NOMO-1 treated with dmso at 0.1 percent for 144 hours (cell line): ENCODE measurements around the gene HS3ST3A1.
"Not testable (repeated sequence)": the region's sequence is repeated elsewhere in the genome, so short reads cannot be mapped to it uniquely, and the experiment has no call there.

Source experiments
- DNase-seq: peaks from one replicate; lab custom pipeline; 2025; ENCODE audit not compliant: unreplicated experiment; lab: John Stamatoyannopoulos, UW

Gene HS3ST3A1

DNA sequence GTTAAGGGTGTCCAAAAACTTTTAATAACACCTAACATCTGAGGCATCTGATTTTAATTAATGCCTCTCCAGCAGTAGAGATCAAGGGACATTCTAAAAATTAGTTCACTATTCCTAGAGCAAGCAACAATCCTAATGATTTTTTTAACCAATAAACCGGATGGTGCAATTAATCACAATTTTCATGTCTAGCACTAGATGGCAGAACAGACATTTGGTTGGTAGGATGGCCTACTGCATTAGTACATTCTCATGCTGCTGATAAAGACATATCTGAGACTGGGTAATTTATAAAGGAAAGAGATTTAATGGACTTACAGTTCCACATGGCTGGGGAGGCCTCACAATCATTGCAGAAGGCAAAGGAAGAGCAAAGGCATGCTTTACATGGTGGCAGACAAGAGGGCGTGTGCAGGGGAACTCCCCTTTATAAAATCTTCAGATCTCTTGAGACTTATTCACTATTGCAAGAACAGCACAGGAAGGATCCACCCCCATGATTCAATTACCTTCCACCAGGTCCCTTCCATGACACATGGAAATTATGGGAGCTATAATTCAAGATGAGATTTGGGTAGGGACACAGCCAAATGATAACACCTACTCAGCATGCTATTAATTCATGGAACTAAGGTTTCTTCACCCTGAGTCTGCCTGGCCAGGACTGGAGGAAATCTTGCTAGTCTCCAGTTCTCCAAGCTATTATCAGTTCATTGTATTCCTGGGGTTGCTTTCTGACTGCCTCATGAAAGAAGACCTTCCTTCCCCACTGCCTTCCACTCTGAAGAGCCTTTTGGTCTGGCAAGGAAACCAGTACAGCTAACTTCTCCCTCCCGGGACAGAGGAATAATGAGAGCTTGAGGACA, 24.8 kb downstream of the HS3ST3A1 start:
- DNase-seq, result no peak

DNA sequence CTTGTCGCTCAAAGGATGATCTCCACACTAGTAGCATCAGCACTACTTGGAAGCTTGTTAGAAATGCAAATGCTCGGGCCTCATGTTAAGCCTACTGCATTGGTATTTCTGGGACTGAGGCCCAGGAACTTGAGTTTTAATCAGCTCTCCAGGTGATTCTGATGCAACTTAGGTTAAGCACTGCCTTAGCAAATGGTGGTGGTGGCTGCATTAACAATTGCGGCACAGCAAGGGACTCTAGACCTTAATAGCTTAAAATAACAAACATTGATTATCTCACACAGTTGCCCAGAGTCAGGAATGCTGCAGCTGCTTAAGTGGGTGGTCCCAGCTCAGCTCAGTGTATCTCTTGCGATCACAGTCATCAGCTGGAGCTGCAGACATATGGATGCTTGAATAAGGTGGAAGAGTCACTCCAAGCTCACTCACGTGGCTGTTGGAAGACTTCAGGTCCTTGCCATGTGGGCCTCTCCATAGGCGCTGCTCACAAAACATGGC, 25.8 kb downstream of the HS3ST3A1 start:
- DNase-seq, result no peak

DNA sequence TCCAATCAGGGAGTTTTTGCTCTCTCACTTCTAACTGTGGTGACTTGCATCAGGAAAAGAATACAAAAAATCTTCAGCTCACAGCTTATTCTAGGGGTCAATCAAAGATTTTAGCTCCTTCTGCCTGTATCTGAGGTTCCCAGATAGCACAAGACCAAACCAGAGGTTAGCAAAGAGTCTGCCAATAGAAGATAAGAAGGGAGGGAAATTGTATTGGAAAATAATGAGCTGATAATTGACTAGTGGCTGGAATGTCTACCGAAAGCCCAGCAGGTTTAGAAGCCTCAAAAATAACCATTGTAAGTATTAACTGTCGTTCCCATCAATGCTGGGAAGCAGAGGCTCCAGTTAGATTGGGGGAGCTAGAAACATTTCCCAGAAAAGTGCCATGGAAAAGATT, 26.3 kb downstream of the HS3ST3A1 start:
- DNase-seq, result no peak

DNA sequence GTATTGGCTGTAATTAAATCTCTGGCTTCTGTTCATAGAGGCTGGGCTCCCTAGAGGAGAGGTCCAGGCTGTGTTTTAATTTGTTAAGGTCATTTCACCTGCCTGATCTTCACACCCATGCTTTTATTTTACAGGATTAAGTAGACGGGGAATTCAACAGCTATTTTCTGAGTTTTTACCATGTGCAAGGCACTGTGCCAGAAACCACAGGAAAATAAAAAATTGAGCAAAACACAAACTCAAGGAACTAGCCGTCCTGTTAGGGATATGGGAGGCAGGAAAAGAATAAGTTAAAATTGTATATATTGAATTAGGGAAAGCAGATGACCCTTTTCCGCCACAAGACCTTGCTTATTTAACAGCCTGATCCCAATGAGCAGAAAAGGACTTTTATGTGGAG, 29.1 kb downstream of the HS3ST3A1 start:
- no peak for DNase-seq

DNA sequence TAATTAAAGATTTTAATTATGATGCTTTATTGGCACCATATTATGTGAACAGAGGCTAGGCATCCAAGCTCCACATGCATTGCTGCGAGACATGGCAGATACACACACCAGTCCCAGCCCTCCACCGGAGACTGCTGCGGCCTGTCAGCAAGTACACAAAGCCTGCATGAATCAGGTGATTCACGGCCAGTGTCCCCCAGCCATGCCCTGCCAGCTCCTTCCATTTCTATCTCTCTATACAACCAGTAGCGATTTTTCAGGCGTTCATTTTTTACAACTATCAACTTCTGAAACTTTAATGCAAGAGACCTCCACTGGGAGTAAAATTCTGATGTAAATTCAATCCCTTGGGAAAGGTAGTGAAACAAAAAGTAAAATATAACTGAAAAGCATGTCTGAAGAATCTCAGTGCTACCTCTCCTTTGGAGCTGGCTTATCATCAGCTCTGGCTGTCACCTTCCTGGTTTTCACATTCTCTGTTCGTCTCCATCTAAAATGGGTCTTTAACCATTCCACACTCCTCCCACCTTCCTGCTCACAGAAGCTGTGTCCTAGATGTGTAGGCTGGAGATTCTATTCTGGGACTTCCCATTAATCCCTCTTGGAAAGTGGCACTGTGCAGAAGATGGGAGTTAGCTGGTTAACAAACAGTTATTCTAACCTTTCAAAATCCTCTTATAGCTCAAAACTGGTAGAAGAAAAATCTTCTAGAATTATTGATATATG, 32.2 kb downstream of the HS3ST3A1 start:
- no peak for DNase-seq

DNA sequence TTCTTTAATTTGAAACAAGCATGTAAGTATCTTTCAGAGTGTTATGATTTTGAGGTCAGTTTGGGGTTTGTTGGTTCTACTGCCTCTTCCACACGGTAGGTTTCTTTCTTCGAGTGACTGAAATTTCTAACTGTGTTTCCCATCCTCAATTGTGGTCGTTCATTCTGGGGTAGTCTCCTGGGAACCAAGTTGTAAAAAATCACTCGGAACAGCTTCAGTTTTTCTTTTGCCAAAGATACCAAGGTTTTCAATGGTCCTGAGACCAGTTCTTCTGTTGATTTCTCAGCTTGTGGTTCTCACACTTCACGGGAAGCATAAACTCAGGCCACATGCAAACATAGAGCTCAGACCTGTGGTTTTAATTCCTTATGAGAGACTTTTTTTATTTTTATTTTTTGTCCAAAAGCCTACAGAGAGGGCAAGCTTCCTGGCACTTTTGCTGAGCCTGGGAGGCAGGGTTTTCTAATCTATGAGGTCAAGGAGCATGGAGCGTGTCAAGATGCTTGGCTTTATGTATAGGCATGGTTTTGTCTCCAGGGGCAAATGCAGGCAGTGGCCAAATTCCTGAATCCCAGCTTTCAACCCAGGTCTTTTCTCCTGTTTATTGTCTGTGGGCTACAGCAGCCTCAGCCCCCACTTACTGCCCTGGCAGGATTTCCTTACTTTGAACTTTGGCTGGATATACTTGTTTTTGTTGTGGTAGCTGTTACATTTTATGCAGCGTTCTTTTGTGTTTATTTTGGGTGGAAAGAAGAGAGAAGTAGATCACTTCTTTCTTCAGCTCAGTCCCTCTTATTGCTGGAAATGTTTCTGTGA, 32.9 kb downstream of the HS3ST3A1 start:
- DNase-seq, result no peak

DNA sequence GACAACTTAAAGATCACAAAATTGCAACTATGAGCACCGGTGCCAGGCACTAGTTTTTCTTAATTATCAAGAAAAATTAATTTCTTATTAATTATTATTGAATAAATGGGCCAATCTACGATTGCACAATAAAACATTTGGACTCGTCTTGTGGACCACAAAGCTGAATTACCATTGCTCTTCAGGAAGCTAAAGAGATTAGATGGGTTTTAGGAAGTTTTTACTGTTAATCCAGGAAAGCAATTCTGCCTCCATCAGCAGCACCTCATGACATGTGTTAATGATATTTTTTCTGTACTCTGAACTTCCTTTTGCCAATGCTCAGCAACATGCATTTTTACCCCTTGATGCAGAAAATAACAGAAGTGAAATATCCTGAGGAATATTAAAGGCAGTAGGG, 37.9 kb downstream of the HS3ST3A1 start:
- no peak for DNase-seq

DNA sequence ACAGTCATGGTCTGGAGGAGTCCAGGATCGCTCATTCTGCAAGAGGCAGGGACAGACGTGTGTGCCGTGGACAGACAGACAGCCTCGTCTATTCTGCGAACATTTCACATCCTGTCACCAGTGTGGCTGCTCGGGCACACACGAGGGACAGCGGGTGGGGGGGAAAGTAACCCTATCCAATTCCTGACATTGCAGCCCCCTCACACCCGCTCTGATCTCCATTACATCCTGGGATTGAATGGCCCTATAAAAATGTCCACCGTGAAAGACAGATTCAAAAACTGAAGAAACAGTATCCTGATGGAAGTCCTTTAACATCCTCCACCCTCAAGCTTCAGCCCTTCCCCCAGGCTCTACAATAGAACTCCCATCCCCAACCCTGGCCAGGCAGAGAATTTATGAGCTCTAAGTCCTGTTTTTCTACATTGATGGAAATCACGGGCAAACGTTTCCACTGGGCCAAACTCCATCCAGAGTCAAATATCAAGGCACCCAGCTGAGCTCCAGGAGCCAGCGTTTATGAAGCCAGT, 39.4 kb downstream of the HS3ST3A1 start:
- DNase-seq, result no peak

DNA sequence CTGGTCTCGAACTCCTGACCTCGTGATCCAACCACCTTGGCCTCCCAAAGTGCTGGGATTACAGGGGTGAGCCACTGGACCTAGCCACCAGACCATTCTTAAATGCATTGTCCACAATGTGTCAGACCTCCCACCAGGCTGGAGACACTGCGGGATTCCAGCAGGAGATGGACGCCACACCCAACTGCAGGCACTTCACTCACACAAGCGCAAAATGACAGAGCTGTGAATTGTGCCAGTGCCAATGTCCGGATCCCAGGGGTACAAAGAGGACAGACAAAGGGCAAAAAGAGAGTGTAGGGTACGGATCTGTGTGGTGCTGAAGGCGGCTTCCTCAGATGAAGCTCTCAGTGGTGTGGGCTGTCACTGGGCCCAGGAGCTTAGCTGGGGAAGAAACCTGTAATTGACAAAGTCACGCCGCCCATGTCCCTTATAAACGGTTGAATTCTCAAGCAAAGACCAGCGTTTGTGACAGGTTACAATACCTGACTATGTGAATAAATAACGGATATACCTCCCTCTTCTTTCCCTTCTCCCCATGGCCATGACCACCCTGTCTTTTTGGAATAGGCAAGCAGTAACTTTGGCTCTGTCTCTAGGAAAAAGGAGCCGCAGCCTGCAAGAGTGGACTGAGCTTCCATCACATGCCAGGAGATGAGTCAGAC, 40.0 kb downstream of the HS3ST3A1 start:
- no peak for DNase-seq

DNA sequence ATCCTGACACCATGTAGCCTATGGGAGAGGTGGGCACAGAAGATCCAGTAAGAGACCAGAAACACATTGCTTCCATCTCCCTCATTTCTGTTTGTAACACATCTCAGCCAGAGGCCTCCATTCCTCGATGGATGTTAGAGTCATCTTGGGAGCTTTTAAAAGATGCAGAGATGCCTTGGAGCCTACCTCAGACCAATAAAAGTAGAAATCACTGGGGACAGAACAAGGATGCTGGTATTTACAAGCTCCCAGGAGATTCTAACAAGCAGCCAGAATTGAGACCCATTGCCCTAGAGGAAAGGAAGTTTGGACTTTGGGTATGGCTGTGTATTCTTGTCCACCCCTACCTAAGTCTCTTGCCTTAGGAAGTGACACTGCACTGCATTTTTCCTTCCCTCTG, 40.8 kb downstream of the HS3ST3A1 start:
- no peak for DNase-seq

DNA sequence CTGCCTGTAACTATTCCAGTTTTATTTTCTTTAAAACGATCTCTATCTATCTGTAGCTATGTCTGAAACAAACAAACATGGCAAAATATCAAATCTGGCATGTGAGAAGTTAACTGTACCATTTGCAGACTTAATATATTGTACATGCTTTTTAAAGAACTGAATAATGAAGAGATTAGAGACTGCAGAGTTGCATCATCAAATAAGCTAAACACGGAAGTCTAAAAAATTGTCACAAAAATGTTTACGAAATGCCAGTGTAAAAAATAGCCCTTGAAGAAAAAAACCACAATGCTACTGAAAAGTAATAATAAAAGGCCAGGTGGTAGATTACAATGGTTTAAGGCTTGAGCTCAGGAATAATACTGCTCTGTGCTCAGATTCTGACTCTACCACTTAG, 43.1 kb downstream of the HS3ST3A1 start:
- no peak for DNase-seq

DNA sequence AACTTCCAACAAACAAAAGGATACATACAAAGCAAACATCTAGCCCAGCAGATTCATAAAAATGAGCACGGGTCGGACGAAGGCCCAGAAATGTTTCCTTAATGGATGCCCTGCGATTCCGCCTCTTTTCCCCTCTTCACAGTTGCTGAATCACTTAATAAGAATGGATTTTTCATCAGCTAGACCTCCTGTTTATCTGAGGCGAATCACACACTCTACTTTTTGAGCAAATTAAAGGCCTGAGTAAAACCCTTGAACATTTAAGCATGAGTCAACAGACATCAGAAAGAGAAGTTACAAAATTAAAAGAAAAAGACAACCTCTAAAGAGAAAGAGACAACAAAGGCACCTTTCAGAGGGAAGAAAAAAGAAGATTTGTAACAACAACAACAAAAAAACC, 44.7 kb downstream of the HS3ST3A1 start:
- DNase-seq, result no peak

DNA sequence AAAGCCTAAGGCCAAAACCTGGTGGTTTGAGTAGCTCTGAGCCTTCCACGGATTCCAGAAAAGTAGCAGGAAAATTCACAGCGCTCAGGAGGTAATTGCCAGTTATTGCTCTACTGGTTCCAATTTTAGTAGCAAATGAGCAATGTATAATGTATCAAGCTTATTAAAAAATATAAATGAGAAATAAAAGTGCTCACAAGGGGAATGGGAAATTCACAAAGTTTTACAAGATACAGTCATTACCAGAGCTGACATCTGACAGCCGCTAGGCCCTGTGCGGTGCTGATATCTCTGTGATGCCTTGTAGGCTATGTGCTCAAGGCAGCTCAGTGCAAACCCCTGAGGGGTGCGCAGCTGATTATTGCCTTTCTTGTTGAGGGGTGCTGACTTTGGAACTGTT, 47.5 kb downstream of the HS3ST3A1 start:
- DNase-seq, result no peak

DNA sequence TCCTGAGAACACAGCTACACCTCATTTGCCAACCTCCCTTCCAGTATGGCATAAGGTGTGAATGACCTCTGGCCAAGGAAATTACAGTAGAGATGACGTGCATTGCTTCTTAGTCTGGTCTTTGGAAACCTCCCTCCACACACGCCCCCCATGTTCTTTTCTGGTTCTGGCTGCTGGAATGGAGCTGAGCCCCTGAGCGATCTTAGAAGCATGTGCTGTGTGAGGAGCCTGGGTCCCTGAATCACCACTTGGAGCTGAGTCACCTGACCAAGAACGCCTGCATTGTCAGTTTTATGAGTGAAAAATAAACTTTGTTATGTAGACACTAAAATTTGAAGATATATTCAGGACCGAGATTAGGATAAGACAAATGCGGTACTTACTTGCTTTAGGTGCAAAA, 51.4 kb downstream of the HS3ST3A1 start:
- DNase-seq, result no peak

DNA sequence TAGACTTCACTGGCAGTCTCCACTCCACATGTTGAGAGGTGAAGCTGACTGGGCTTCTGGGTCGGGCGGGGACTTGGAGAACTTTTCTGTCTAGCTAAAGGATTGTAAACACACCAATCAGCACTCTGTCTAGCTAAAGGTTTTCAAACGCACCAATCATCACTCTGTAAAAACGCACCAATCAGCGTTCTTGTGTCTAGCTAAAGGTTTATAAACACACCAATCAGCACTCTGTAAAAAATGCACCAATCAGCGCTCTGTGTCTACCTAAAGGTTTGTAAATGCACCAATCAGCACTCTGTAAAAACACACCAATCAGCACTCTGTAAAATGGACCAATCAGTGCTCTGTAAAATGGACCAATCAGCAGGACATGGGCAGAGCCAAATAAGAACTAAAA, 53.2 kb downstream of the HS3ST3A1 start:
- DNase-seq, result not testable (repeated sequence)

DNA sequence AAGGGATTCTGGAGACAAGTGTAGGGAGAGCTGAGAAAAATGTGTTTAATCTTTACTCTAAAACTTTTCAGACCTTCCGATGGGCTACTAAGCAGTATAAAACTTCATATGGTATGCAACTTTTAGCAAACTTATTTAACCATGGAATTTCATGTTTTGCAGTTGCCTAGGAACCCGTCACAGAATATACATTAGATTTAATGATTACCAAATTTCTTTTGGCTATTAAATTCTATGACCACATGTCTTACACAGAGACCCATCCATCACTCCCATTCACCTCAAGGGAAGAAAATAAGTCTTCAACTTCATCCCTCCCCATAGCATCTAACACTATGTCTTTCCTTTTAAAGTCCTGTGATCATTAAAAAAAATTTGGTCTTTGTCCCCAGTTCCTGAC, 54.9 kb downstream of the HS3ST3A1 start:
- DNase-seq, result no peak

DNA sequence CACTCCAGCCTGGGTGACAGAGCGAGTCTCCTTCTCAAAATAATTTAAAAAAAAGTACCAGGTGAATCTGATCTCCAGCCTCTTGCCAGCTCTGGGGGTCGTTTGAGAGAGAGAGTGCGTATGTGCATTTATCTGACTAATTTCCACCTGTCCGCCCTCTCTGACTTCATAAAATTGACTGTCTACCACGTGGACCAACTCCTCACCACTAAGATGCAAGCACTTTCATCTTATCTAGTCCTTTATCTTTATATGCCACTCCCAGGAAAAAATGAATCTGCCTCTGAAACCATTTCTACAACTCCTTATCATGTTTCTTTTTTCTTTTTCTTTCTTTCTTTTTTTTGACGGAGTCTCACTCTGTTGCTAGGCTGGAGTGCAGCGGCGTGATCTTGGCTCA, 55.8 kb downstream of the HS3ST3A1 start:
- no peak for DNase-seq

DNA sequence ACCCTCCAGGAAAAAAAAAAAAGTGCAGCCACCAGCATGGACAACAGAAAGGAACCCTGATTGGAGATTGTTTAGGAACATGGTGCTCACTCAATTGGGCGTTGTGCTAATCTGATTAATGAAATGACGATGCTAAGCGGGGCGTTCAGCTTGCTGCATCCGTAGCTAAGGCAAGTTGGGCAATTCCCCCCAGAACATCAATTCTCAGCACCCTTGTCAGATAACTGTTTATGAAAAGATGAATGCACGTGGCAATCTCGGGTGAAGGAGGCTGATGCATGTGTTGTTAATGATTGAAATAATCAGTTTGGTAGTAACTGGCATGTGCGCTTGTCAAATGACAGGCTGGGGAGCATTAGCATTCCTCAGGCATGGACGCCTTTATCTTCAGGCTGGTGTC, 57.0 kb downstream of the HS3ST3A1 start:
- DNase-seq, result no peak

DNA sequence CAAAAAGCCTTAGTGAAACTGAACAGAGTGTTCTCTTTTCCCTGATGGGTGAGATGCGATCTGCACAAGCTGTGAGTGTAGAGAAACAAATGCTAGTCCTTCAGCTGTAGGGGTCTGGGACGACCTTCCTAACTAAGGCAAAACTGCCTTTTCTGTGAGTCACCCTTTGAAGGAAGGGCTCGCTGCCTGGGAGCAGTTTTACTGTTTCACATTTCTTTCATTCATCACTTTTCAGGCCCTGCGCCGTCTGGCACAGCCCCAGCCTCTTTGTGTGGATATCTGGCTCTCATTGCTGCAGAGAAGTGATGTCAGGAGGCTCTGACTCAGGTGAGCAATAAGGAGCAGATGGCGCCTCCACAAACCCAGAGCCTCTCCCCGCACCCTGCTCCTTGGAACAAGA, 57.4 kb downstream of the HS3ST3A1 start:
- no peak for DNase-seq

DNA sequence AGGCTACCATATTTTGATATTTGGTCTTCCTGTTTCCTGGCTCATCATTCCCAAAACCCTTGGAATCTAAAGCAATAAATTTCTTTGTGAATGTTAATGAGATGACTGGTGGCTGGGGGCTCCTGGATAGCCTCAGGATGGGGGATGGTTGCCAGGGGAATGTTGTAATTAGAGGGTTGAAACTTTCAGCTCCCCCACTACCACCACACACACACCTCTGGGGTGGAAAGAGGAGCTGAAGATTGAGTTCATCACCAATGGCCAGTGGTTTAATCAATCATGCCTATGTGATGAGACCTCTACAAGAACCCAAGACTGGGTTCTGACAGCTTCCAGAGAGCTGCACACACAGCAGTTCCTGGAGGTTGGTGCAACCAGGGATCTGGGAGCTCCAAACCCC, 59.1 kb downstream of the HS3ST3A1 start:
- DNase-seq, result no peak

DNA sequence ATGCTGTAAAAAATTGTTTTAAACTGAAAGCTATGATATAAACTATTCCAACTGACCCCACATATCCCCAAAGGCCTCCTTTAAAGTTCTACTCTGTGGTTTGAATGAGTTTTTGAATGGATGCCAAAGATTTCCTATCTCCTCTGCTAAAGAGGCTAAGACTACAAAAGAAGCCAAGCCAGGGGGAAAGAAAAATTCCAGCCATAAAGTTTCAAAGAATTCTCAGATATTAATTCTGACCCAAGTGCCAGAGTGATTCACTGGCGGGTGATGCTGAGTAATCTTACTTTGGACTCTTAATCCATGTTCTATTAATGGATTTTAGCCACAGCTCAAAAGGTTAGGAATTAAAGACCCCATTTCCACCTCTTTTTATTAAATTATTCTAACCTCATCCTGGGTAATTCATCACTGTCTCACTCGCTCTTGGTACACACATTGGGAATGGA, 60.7 kb downstream of the HS3ST3A1 start:
- DNase-seq, result no peak
